KOPT-K1 (cell line): ENCODE measurements around the gene MMADHC.

Experiments used
- H3K27ac ChIP-seq: fragments of 200-600 bp; sonication (generic); 2 replicates; pipeline ENCODE4 v1.5.1; 2016; ENCODE audit warnings: antibody characterized with exemption, mild to moderate bottlenecking, low read depth, low read length; ENCODE audit not compliant: poor library complexity, severe bottlenecking
- H3K36me3 ChIP-seq: fragments of 200-600 bp; sonication (generic); 2 replicates; pipeline ENCODE4 v1.5.1; 2017; ENCODE audit warnings: antibody characterized with exemption, mild to moderate bottlenecking, low read length, moderate library complexity; ENCODE audit not compliant: insufficient read depth
- H3K9me3 ChIP-seq: fragments of 200-600 bp; sonication (generic); 2 replicates; pipeline ENCODE4 v1.5.1; 2017; ENCODE audit warnings: antibody characterized with exemption, low read length, mild to moderate bottlenecking; ENCODE audit not compliant: insufficient read depth, poor library complexity, severe bottlenecking

Gene MMADHC

DNA sequence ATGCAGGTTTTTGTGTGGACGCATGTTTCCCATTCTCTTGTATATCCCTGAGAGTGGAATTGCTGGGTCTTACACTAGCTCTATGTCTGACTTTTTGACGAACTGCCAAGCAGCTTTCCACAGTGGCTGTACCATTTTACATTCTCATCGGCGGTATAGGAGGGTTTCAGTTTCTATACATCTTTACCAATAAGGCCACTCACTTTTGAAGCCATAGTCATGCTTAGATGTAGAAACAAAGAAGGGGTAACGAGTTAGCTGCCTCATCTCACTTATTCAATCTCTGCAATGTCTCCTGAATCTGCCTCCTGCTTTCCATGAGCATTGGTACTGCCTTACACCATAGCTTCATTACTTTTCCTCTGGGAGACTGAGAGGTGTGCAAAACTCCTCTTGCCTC lies 47.4 kb downstream of the MMADHC start:
- Histone ChIP-seq H3K36me3 (no peaks in the 10 kb centered on the region), H3K27ac (no peak overlapping the region), H3K9me3 (no peaks in the 10 kb centered on the region)

- no peaks in the 10 kb centered on the region for H3K9me3 ChIP-seq
- H3K27ac ChIP-seq = no peak overlapping the region
- H3K36me3 ChIP-seq = no peaks in the 10 kb centered on the region
Measured at GRCh38 chr2:149538138-149538833, 49.3 kb downstream of the MMADHC start.

- H3K9me3 ChIP-seq = no peaks in the 10 kb centered on the region
- H3K36me3 ChIP-seq = no peaks in the 10 kb centered on the region
- no peak overlapping the region for H3K27ac ChIP-seq
Measured at GRCh38 chr2:149537092-149537726, 50.4 kb downstream of the MMADHC start.

DNA sequence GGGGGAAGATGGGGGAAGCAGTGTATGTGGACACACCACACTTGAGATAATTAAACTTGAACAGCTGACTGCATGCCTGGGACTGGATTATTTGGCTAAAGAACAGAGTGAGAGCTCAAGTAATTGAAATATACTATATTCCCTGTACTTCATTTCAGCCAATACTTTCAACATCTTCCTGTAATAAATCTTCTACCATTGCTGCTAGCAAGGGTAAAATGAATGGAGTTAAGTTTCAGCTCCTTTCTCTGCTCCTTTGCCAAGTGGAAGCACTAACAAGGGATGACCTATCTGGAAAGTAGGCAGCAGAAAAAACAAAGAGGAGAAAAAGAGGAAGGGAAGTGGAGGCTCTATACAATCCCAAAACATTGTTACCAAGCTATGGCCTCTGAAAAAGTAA lies 50.9 kb downstream of the MMADHC start:
- Histone ChIP-seq H3K36me3 (no peaks in the 10 kb centered on the region), H3K9me3 (no peaks in the 10 kb centered on the region), H3K27ac (no peak overlapping the region)

DNA sequence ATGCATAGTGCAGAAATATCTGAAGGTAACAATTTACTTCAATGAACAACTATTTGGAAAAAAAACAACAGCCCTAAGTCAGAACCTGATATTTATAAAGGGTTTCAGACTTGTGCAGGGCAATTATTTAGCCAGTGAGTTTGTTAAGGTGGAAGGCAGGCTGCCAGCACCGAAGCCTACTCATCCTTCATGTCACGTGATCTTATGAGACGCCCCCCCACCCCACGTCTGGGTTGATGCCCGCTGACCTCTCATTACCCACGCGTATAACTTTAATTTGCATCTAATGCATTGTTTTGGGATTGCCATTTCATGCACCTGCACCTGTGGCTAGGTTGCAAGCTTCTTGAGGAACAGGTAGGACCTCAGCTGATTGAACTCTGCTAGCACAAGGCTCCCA lies 52.9 kb downstream of the MMADHC start:
- no peaks in the 10 kb centered on the region for H3K9me3 ChIP-seq
- H3K36me3 ChIP-seq = no peaks in the 10 kb centered on the region
- no peak overlapping the region for H3K27ac ChIP-seq

DNA sequence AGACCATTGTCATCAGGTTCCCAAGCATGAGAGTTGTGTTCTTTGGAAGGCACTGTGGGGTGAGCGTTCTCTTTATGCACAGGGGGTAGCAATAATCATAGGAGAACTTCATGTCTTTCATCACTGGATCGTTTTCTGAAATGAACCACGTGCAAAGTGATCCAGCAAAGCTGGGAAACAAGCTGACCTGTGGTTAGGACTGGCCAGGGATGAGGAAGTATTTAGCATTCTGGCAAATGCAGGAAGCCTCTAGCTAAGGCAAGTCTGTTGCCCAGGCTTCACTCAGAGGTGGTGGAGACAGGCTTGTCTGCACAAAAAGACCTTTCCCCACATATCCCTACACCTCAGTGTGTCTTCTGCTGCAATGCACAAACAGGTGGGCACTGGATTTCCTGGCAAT lies 58.6 kb downstream of the MMADHC start:
- H3K27ac ChIP-seq = no peak overlapping the region
- H3K36me3 ChIP-seq = no peaks in the 10 kb centered on the region
- H3K9me3 ChIP-seq = no peaks in the 10 kb centered on the region

- Histone ChIP-seq H3K36me3 (no peaks in the 10 kb centered on the region), H3K27ac (no peak overlapping the region), H3K9me3 (no peaks in the 10 kb centered on the region)
Measured at GRCh38 chr2:149527998-149528755, 59.4 kb downstream of the MMADHC start.

DNA sequence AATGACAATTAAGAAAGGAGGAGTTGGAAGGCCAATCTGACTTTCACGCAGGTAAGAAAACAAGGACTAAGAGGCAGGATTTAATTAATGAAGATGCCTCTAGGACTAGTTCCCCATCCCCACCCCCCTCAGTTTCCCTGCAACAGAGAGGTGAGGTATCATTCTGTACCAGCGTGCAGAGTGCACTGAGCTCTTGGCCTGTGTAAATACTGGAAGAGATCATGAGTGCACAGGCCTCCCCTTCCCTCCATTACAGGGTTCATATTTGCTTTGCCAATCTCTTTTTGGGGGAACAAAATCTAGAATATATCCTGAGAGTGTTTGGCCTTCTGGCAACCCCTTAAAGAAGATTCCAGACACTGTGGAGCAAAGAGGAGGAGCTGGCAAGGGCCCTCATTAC lies 60.9 kb downstream of the MMADHC start:
- H3K27ac ChIP-seq = no peak overlapping the region
- no peaks in the 10 kb centered on the region for H3K36me3 ChIP-seq
- H3K9me3 ChIP-seq = no peaks in the 10 kb centered on the region

GRCh38 chr2:149525323-149525722 lies 62.3 kb downstream of the MMADHC start:
- Histone ChIP-seq H3K36me3 (no peaks in the 10 kb centered on the region), H3K9me3 (no peaks in the 10 kb centered on the region), H3K27ac (no peak overlapping the region)
